ENCODE measurements around the gene RNU5D-1. TPM values are rescaled to one million over a fixed set of nuclear protein-coding genes. Genes with fewer than 3 reads are reported as not detected.

The RNU5D-1 gene
- total and polyA plus RNA-seq, 2 of the 13 experiments (the other 11 are each of a cell fraction or from before 2014, with no cell fraction given), result 165 TPM; not detected in 1

- no peak for TF ChIP-seq PRDM10 (CRISPR knock-in tag; IDR thresholded peaks at IDR 0.05; ENCODE audit: low read depth)
- no peak for TF ChIP-seq RORA (CRISPR knock-in tag; IDR thresholded peaks at IDR 0.05)
- TF ChIP-seq ZNF687 (CRISPR knock-in tag; IDR thresholded peaks at IDR 0.05), result no peak
These were observed 7.3 kb downstream of the RNU5D-1 start (continued) for GRCh38 chr1:44723496-44724295.

All from HepG2 (cell line).